22Rv1 (cell line): ENCODE results near the gene GPR62.
A peak's percentile ranks its signal among the peaks of the same experiment; 100 is the strongest.

Source experiments
- H3K27ac ChIP-seq: fragments of 450-650 bp; 2 replicates; pipeline ENCODE4 v1.5.1; 2017
- CTCF ChIP-seq: fragments of 450-650 bp; IDR thresholded peaks from 2 replicates; pipeline ENCODE4 v1.5.1; 2017; ENCODE audit warnings: mild to moderate bottlenecking
- ZFX ChIP-seq: fragments of 450-650 bp; IDR thresholded peaks from 2 replicates; pipeline ENCODE4 v1.6.1; 2017; ENCODE audit warnings: antibody characterized with exemption, borderline replicate concordance

The GPR62 gene

DNA sequence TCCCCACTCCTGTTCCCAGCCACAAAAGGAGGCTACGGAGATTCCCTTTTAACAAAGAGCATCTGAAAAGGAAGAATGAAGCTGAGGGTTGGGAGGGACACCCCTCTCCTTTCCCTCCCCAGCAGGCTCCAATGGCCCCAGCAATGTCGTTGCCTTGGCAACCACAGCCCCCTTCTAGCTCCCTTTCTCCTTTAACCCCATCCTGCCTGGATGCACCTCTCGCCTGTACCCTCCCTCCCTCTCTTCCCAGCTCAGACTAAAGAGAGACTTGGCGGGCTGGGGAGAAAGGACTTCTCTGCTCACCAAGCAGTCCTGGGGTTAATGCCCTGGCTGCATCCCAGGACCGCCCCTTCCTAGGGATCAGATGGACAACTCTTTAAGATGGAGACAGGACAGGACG, 47.6 kb downstream of the GPR62 start:
- TF ChIP-seq ZFX: no peak
- no peak for TF ChIP-seq CTCF

DNA sequence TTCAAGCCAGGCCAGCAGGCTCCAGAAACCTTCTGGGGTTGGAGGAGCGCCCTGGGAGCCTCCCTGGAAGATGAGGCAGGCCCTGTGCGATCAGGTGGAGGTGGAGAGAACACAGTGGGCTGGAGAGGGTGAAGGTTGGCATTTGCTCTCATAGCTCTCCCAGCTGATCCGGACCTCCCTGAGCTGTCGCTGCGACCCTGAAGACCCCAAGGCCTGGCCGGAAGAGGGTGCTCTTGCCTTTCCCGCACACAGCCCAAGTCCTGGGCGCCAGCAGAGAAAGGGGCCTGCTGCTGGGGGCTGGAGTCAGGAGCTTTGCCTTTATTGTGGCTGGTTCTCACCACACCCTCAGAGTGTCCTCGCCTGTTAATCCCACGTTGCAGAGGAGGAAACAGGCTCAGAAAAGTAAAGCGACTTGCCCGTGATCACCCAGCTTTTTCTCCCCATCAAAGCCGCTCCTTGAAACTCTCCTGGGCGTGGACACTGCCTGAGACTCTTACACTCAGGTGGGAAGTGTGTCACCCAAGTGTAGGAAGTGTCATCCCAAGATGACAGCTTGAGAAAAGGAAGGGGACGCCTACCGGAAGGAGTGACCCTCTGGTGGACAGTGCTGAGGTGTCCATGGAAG, 49.1 kb downstream of the GPR62 start:
- TF ChIP-seq ZFX: no peak
- TF ChIP-seq CTCF: 0 out of 2 replicates have a peak, but pooled peaks have one; percentile 5
- H3K27ac ChIP-seq: no peak overlapping the region

More for the DNA sequence above, 47.6 kb downstream of the GPR62 start:
- no peak overlapping the region for H3K27ac ChIP-seq

GRCh38 chr3:52004906-52005395, 49.8 kb downstream of the GPR62 start:
- TF ChIP-seq ZFX (no peak), CTCF (no peak)
- no peak overlapping the region for H3K27ac ChIP-seq

DNA sequence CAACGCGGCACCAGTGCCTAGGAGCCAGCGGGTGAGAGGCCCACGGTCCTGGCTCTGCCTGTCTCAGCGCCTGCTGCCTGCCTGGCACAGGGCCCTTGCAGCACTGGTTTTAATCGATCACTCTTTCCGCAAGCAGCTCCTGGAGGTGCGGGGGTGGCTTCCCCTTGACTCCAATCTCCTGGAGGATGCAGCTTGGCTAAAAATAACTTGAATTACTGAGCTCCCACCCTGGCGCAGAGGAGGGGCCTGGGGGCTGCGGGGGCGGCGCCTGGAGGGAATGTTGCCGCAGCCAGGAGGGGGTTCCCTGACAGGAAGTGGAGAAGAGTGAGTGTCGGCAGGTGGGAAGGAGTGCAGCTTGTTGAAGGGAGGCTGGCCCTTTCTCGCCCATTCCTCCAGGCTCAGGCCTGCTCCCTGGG, 50.4 kb downstream of the GPR62 start:
- no peak overlapping the region for H3K27ac ChIP-seq
- no peak for TF ChIP-seq ZFX
- TF ChIP-seq CTCF: no peak

DNA sequence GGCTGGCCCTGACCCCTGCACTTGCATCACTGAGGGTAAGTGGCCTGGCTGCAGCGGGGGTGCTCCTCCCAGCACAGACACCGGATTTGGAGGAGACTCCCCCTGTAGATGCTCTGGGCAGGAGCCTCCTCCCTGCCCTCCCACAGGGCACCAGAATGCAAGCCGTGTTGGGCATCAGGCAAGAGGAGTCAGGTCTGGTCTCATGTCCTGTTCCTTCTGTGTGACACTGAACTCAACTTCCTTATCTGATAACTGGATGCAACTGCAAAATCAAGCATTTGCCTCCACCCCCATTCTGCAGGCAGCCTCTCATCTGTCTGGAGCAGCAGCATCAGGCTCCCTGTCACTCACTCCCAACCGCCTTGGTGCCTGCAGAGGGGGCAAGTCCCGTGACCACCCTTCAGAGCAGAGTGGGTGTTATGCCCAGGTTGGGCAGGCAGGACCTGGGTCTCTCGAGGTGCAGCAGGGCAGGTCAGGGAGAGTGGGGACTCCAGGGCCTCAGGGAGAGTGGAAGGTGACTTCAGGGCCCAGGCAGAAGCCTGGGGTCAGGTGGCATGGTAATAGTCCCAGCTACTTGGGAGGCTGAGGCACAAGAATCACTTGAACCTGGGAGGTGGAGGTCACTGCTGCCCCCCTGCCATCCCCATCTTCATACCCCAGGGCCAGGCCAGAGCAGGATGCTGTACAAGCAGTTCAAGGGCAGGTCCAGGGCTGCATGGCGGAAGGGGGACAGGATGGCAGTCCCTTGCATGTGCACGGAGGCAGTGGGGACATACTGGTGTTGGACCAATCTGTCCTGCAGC, 51.0 kb downstream of the GPR62 start:
- TF ChIP-seq CTCF (no peak), ZFX (no peak)

DNA sequence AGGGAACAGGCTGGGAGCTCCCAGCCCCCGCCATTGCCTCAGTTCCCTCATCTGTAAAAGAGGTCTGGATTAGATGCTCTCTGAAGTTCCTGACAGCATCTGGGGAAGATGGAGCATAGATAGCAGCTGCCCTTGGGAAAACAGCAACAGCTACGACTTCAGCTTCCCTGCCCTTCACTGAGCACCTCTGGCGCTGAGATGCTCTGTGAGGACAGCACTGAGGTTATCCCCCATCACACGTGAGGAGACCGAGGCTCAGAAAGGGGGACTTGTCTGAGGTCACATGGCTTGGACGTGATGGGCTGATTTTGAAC, 51.6 kb downstream of the GPR62 start:
- no peak overlapping the region for H3K27ac ChIP-seq
- TF ChIP-seq ZFX (no peak), CTCF (no peak)

More for the DNA sequence above, 51.0 kb downstream of the GPR62 start:
- H3K27ac ChIP-seq: no peak overlapping the region
